Measurements from ENCODE around the gene TMCC3.

DNA sequence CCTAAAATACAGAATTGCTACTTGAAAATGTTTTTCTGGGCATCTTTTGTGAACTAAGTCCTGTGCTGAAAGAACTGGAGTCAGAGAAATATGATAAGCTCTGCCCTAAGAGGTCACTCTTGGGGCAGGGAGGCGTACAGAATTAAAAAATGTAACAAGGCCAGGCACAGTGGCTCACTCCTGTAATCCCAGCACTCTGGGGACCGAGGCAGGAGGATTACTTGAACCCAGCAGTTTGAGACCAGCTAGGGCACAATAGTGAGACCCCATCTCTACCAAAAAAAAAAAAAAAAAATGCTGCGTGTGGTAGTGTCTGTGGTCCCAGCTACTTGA is 46.0 kb downstream of the TMCC3 start:
- TF ChIP-seq CTCF (IDR thresholded peaks at IDR 0.05) (no peak), POLR2A (IDR thresholded peaks at IDR 0.05) (no peak)

Data from uterus (tissue), 2 donors.